Measurements from ENCODE around the gene TRIM16. TPM values are rescaled to one million over a fixed set of nuclear protein-coding genes. Genes with fewer than 3 reads are reported as not detected.
"Not testable (repeated sequence)": the region's sequence is repeated elsewhere in the genome, so short reads cannot be mapped to it uniquely, and the experiment has no call there.

The TRIM16 gene
- total RNA-seq, 1 donor from 2014 or later = 24.9 TPM

DNA sequence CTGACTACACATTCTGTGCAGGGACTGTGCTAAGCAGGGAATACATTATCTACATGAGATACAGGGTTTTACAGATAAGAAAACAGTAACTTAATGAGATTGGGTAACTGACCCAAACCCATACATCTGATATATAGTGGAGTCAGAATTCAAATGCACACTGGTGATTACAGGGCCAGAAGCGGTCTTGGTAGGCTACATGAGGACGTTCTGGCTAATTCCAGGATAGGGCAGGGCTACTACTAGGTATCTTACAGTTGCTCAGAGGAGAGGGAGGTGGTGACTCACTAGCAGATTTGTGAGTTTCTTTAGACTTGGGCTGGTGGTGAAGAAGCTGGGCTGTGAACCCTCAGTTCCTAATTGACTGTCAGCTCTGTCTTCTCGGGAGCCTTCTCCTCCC is 21.4 kb downstream of the TRIM16 start:
- ATAC-seq (peak; percentile 26), DNase-seq (no peak)
- intact Hi-C loops (cut with micrococcal nuclease) = no loop called here

GRCh38 chr17:15660077-15660476 is 24.0 kb downstream of the TRIM16 start:
- intact Hi-C loops (cut with micrococcal nuclease) = no loop called here
- ATAC-seq = peak; percentile 59
- DNase-seq = no peak

DNA sequence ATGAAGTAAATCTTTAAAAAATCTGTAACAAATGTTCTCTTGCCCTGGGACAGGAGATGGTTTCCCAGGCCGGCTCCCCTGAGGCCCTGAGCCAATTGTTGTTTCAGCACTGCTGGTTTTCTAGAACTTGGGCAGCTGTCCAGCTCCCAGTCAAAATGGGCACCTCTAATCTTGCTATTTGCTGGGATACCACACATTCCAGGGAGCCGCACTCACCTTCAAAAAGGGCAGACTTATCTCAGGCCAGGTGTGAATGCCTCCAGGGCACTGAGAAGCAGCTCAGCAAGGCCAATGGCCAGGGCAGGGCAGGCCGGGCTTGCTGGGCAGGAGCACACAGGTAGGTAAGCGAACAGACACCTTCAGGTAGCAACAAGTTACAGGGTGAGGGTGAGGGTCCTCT is 24.4 kb downstream of the TRIM16 start:
- intact Hi-C loops (cut with micrococcal nuclease) = no loop called here
- ATAC-seq (peak; percentile 44), DNase-seq (peak; percentile 37)

GRCh38 chr17:15659236-15659635 is 24.9 kb downstream of the TRIM16 start:
- ATAC-seq = no peak
- intact Hi-C loops (cut with micrococcal nuclease) = no loop called here
- DNase-seq = no peak

DNA sequence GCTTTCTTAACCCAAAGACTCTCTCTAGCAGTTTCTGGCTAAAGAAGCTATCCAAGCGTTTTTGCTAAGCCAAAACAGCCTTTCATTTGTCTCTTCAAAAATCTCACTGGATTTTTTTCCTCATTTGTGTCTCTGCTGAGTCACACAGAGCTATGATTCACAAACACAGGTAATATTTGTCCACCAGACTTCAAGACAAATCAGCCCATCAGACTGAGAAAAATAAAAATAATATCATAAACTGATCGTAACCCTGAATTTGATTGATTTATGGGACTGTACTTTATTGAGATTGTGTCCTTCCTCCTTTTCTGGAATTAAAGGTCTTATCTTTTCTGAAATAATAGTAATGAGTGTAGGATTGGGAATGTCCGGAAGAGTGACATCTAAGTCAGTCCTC is 25.8 kb downstream of the TRIM16 start:
- intact Hi-C loops (cut with micrococcal nuclease) = no loop called here
- no peak for ATAC-seq
- DNase-seq = no peak

GRCh38 chr17:15657868-15658267 is 26.2 kb downstream of the TRIM16 start:
- DNase-seq (no peak), ATAC-seq (no peak)
- intact Hi-C loops (cut with micrococcal nuclease) = no loop called here

GRCh38 chr17:15654886-15655561 is 29.1 kb downstream of the TRIM16 start:
- ATAC-seq = no peak
- DNase-seq = no peak
- intact Hi-C loops (cut with micrococcal nuclease) = no loop called here

GRCh38 chr17:15654401-15654800 is 29.7 kb downstream of the TRIM16 start:
- ATAC-seq; DNase-seq; intact Hi-C loops (cut with micrococcal nuclease): not testable (repeated sequence)

DNA sequence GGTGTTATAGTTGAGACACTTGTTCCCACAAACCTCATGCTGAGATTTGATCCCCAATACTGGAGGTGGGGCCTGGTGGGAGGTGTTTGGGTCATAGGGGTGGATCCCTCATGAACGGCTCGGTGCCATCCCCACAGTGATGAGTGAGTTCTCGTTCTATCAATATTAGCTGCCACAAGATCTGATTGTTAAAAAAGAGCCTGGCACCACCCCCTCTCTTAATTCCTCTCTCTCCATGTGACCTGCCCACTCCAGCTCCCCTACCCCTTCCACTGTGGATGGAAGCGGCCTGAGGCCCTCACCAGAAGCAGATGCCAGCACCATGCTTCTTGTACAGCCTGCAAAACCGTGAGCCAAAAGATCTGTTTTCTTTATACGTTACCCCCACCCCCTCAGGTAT is 31.2 kb downstream of the TRIM16 start:
- intact Hi-C loops (cut with micrococcal nuclease) = no loop called here
- no peak for ATAC-seq
- no peak for DNase-seq

- DNase-seq (peak; percentile 97), ATAC-seq (peak; percentile 95)
- intact Hi-C loops (cut with micrococcal nuclease) = no loop called here
These were observed 32.5 kb downstream of the TRIM16 start for GRCh38 chr17:15651583-15652110.

- peak; percentile 32 for DNase-seq
- peak; percentile 4 for ATAC-seq
- intact Hi-C loops (cut with micrococcal nuclease) = no loop called here
These were observed 33.1 kb downstream of the TRIM16 start for GRCh38 chr17:15650741-15651582.

DNA sequence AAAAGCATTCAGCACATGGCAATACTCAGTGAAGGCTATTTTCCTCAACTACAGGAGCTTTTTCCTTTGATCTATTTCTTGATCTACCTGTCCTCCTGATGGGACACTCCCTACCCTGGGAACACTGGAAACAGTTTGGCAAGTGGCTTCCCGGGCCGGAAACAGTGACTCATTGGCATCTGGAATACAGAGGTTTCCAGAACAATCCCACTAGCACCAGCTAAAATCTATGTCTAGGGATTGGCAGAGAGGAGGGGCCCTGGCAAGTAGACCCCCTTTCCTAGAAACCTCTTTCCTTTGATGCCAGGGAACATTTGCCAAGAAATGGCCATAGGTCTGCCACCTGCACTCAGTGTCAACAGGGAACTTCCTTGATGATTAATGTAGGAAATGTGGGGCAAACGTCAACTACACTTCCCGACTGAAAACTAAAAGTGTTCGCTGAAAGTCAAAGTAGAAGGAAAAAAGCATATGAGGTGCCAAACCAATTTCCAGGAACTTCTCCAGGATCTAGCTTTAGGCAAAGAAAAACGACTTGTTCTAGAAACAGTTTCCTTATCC is 34.2 kb downstream of the TRIM16 start:
- intact Hi-C loops (cut with micrococcal nuclease) = no loop called here
- ATAC-seq = no peak
- DNase-seq = no peak

DNA sequence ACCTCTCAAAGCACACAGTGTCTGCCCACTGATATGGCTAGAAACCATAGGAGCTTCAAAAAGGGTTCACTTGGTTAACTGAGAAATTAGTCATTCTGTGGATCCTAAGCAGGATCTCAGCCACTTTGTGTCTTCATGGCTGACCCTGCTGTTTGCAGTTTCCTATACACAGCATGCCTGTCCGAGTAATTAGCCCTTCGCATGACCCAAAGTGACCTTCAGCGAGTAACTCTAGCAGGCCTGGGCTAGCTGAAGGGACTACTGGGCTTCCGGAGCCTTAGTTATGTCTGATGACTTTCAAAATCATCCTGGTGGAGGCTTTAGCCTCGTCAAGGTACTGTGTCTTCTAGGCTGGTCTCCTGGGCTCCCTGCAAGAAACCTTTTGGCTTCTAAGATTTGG is 35.7 kb downstream of the TRIM16 start:
- intact Hi-C loops (cut with micrococcal nuclease) = no loop called here
- ATAC-seq = no peak

GRCh38 chr17:15645942-15646312 is 38.2 kb downstream of the TRIM16 start:
- intact Hi-C loops (cut with micrococcal nuclease); DNase-seq: not testable (repeated sequence)
- peak; percentile 21 for ATAC-seq

More for the DNA sequence above, 35.7 kb downstream of the TRIM16 start:
- no peak for DNase-seq

DNA sequence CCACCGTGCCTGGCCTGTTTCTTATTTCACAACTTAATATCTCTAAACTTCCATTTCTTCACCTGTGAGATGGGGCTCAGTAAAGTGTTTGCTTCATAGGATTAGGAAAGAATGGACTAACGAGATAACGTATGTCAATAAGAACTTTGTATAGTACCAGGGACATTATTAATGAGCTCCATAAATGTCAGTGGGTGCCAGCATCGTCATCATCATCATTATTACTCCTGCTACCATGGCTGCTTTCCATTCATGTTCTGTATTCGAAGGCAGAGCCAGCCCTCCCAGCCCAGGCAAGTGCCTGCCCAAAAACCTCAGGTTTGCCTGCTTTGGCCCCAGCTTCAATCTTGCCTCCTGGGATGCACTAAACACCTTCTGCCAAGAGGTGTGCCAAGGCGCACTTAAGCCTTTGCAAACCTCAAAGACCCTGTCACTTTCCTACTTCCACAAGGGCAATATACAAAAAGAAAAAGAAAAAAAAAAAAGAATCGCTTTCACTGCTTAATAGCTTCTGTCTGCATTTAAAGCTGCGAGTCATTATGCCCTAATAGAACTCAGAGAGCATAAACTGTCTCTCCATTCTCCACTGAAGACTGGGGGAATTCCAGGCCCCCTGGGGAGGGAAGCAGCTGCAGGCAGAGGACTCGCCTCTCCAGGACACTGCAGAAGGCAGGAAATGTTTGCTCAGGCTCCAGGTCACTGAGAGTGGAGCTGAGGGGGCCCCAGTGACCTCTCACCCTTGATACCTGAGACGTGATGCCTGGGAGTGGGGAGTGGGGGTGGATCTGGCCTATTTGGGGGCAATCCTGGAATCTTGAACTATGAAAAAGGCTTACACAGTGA is 38.8 kb downstream of the TRIM16 start:
- intact Hi-C loops (cut with micrococcal nuclease) = not testable (repeated sequence)
- peak; percentile 46 for DNase-seq
- ATAC-seq = peak; percentile 37

DNA sequence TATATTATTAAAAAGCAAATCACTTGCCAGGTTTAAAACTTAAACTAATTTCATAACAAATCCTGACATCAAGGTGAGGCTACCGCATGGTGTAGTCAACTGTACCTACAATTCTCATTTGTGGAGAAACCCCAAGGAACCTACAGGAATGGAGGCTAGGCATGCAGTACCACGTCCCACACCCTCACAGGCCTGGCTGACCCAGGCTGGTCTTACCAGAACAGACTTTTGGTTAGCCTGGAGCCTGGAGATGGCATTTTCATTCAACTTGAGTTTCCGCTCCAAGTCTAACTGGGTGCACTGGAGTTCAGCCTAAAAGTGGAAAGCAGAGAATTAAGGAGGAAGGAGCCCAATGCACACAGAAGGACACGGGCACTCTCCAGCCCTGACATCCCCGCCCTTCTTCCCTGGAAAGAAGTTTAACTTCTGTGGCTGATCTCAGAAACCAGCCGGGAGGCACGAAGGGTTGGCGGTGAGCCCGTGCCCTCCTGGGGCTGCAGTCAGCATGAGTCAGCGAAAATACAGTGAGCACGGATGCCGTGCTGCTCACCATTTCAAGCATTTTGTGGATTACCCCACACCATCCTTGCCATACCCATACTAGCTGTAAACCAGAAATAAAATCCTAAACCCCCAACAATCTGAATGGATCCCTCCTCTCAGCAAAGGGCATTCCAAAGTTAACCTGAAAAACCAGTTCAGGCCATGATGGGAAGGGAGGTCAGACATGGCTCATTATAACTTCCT is 41.4 kb downstream of the TRIM16 start:
- intact Hi-C loops (cut with micrococcal nuclease); DNase-seq: not testable (repeated sequence)
- peak; percentile 74 for ATAC-seq

DNA sequence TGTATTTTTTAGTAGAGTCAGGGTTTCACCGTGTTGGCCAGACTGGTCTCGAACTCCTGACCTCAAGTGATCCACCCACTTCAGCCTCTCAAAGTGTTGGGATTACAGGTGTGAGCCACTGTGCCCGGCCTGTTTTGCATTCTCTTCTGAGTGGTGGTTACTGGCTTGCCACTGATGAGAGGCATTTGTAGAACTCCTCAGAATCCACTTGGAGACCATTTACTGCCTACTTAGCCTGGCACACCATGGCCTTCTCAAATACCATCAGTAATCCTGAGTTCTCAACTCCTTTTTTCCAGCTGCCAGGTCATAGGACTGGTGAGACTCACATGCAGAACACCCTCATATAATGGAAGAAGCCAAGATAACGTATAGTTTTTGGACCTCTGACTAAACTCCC is 42.1 kb downstream of the TRIM16 start:
- DNase-seq; ATAC-seq; intact Hi-C loops (cut with micrococcal nuclease): not testable (repeated sequence)

GRCh38 chr17:15630930-15631453 is 53.1 kb downstream of the TRIM16 start:
- ATAC-seq; intact Hi-C loops (cut with micrococcal nuclease); DNase-seq: not testable (repeated sequence)

All from left ventricle myocardium superior (tissue), 1 donor.